Body of pancreas (tissue), 4 donors: ENCODE results near the gene PF4V1.

Experiments used
- CTCF ChIP-seq, 7 experiments: fragments of 450-650 bp in 4 of 7; fragments of 200-600 bp in 3 of 7; sonication (generic) in 3 of 7; IDR thresholded peaks; one replicate each; pipeline ENCODE4 v1.5.1; 2016 to 2019; ENCODE audit warnings: antibody characterized with exemption in 7 of 7
- POLR2A ChIP-seq, 3 donors: fragments of 450-650 bp; IDR thresholded peaks; one replicate each; pipeline ENCODE4 v1.6.1; 2016; ENCODE audit warnings: antibody characterized with exemption in 3 of 3, mild to moderate bottlenecking in 2 of 3

- no peak for TF ChIP-seq CTCF (IDR thresholded peaks at IDR 0.05)
- no peak for TF ChIP-seq POLR2A (IDR thresholded peaks at IDR 0.05)
Measured at GRCh38 chr4:73851293-73851692, 1.8 kb upstream of the PF4V1 start.
